Activated T-cell treated with anti-CD3 and anti-CD28 coated beads, Interleukin-2, amount 50 U/mL, for 24 hours (primary cell): ENCODE data around the gene HTRA2.
A peak's percentile ranks its signal among the peaks of the same experiment; 100 is the strongest.

Source experiments
- DNase-seq: peaks from one replicate; pipeline ENCODE4 v3.0.0-alpha.2; 2020
- H3K27ac Mint-ChIP-seq: 2 replicates; pipeline ENCODE4 v1.8.0; 2020; ENCODE audit warnings: mild to moderate bottlenecking, mixed read lengths
- H3K27me3 Mint-ChIP-seq: 2 replicates; pipeline ENCODE4 v1.8.0; 2020; ENCODE audit warnings: mixed read lengths
- H3K36me3 Mint-ChIP-seq: 2 replicates; pipeline ENCODE4 v1.8.0; 2020; ENCODE audit warnings: low read depth, mixed read lengths
- H3K4me1 Mint-ChIP-seq: 2 replicates; pipeline ENCODE4 v1.8.0; 2020; ENCODE audit warnings: low read depth, mixed read lengths
- H3K4me3 Mint-ChIP-seq: 2 replicates; pipeline ENCODE4 v1.8.0; 2020; ENCODE audit warnings: mild to moderate bottlenecking, moderate library complexity, mixed read lengths
- H3K9me3 Mint-ChIP-seq: 2 replicates; pipeline ENCODE4 v1.8.0; 2020; ENCODE audit warnings: mixed read lengths

The HTRA2 gene

DNA sequence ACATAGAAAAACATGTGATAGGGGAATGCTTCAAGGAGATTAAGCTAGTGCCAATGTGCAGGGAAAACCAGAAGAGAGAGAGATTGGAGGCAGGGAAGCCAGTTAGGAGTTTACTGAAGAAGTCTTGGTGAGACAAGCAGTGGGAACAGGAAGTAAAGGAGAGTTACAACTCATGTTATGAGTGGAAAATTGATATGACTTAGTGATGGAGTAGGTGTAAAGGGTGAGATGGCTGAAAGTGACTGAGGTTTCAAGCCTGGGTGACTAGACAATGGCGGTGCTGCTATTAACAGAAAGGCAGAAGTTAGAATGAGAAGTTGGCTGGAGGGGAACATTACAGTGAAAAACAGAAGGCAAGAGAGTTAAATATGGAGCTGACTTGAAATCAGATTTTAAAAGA lies 41.3 kb downstream of the HTRA2 start:
- H3K27ac Mint-ChIP-seq, result no peak overlapping the region
- H3K9me3 Mint-ChIP-seq, result no peaks in the 10 kb centered on the region
- no peak for DNase-seq
- no peak overlapping the region for H3K4me3 Mint-ChIP-seq
- H3K27me3 Mint-ChIP-seq, result no peaks in the 10 kb centered on the region
- H3K4me1 Mint-ChIP-seq, result peaks cover 46% of the 10 kb centered on the region
- H3K36me3 Mint-ChIP-seq, result no peaks in the 10 kb centered on the region

DNA sequence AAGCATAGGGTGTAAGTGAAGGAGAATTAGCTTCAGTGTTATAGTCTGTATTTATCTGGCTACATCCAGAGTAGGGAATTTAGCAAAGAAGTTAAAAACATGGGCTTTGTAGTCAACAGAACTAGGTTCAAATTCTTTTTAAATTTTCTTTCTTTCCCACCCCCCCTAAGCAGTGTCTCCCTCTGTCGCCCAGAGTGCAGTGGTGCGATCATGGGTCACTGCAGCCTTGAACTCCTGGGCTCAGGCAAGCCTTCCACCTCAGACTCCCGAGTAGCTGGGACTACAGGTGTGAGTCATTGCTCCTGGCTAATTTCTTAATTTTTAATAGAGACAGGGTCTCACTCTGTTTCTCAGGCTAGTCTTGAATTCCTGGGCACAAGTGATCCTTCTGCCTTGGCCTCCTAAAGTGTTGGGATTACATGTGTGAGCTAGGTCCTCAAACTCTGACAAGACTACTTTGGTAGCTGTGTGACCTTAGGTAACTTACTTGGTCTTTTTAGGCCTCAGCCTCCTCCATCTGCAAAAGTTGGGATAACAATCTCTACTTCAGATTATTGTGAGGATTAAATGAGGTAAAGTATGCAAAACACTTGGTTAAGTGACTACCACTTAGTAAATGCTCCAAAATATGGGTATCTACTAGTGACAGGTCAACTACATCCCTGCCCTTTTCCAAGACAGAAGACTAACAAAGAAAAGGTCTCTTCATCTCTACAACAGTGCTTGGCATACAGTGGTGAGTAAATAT lies 42.6 kb downstream of the HTRA2 start:
- no peaks in the 10 kb centered on the region for H3K9me3 Mint-ChIP-seq
- DNase-seq, result no peak
- H3K27ac Mint-ChIP-seq, result no peak overlapping the region
- no peak overlapping the region for H3K4me3 Mint-ChIP-seq
- no peaks in the 10 kb centered on the region for H3K27me3 Mint-ChIP-seq
- H3K4me1 Mint-ChIP-seq, result peaks cover 41% of the 10 kb centered on the region
- H3K36me3 Mint-ChIP-seq, result no peaks in the 10 kb centered on the region

DNA sequence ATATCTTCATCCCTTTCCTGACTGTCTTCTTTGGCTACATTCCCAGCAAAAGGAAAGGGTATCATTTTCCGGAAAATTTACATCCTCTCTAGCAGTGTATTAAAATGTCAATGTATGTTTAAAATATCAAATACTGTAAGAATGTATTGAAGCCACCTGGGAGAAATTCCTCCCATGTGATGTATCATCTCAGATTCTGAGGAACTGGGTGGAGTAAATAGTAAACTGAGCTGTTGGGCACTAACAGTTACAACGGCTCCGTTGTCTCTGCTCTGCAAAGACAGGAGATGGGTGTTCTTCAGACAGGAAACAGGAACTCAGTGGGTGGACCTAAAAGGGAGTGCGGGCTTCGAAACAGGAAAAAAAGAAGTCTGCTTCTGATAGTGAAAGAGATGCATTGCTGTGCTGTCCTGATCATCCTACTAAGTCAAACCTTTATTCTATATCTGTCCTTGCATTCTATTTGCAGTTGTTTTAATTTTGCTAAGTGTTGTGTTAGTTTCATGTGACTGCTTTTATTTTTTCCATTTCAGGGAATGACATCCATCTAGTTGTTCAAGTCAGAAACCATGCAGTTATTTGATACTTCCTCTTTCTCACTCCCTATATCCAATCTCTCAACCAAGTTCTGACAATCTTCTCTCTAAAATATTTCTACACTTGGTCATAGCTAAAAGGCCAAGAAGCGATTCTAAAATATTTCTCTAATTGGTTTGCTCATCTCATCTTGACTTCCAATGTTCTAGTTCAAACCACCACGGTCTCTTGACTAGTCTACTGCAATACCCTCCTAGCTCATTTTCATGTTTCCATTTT lies 44.2 kb downstream of the HTRA2 start:
- Mint-ChIP-seq H3K4me1 (peaks cover 33% of the 10 kb centered on the region), H3K9me3 (no peaks in the 10 kb centered on the region), H3K4me3 (peak overlapping the region; percentile 42), H3K27me3 (no peaks in the 10 kb centered on the region), H3K36me3 (no peaks in the 10 kb centered on the region), H3K27ac (peak overlapping the region; percentile 78)
- no peak for DNase-seq

GRCh38 chr2:74575320-74575719 lies 45.6 kb downstream of the HTRA2 start:
- peaks cover 27% of the 10 kb centered on the region for H3K4me1 Mint-ChIP-seq
- no peak overlapping the region for H3K27ac Mint-ChIP-seq
- H3K9me3 Mint-ChIP-seq, result no peaks in the 10 kb centered on the region

DNA sequence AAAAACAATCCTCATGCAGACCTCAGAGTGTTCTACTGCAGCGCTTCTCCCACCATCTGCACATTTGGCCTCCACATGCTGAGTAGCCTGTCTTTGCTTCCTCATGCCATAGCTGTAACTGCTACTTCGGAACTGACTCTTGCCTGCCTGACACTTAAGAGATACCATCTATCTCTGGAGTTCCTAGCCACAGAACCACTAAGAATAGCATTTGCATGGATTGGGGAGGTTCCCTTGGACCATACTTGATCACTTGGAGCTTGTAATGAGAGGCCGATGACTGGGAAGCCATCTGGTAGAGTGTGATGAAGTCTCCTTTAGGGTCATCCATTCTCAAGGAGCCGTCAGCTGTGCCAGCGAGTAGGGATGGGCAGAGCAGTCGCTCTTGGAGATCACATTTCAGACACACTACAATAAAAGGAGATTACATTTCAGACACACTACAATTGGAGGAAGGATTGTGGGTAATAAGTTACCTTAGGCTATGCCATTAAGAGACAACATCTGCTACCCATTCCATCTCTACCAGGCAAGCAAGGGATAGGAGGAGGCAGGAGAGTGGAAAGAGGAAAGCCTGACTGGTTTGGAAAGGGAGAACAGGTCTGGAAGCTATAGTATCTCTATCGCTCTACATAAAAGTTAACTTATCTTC lies 46.6 kb downstream of the HTRA2 start:
- Mint-ChIP-seq H3K27ac (no peak overlapping the region), H3K9me3 (no peaks in the 10 kb centered on the region)

More at GRCh38 chr2:74575320-74575719, 45.6 kb downstream of the HTRA2 start:
- no peaks in the 10 kb centered on the region for H3K27me3 Mint-ChIP-seq
- no peaks in the 10 kb centered on the region for H3K36me3 Mint-ChIP-seq
- no peak for DNase-seq
- H3K4me3 Mint-ChIP-seq, result no peak overlapping the region

GRCh38 chr2:74576863-74577229 lies 47.1 kb downstream of the HTRA2 start:
- Mint-ChIP-seq H3K9me3 (no peaks in the 10 kb centered on the region), H3K4me1 (peaks cover 27% of the 10 kb centered on the region), H3K27me3 (no peaks in the 10 kb centered on the region), H3K27ac (no peak overlapping the region), H3K36me3 (no peaks in the 10 kb centered on the region), H3K4me3 (no peak overlapping the region)
- no peak for DNase-seq

More for the DNA sequence above, 46.6 kb downstream of the HTRA2 start:
- Mint-ChIP-seq H3K4me1 (peaks cover 27% of the 10 kb centered on the region), H3K36me3 (no peaks in the 10 kb centered on the region), H3K27me3 (no peaks in the 10 kb centered on the region), H3K4me3 (no peak overlapping the region)
- DNase-seq, result no peak

- no peaks in the 10 kb centered on the region for H3K36me3 Mint-ChIP-seq
- no peak for DNase-seq
- H3K27ac Mint-ChIP-seq, result no peak overlapping the region
- H3K27me3 Mint-ChIP-seq, result no peaks in the 10 kb centered on the region
- H3K4me1 Mint-ChIP-seq, result peaks cover 26% of the 10 kb centered on the region
- H3K9me3 Mint-ChIP-seq, result no peaks in the 10 kb centered on the region
- H3K4me3 Mint-ChIP-seq, result no peak overlapping the region
These were observed 47.7 kb downstream of the HTRA2 start for GRCh38 chr2:74577448-74577847.

DNA sequence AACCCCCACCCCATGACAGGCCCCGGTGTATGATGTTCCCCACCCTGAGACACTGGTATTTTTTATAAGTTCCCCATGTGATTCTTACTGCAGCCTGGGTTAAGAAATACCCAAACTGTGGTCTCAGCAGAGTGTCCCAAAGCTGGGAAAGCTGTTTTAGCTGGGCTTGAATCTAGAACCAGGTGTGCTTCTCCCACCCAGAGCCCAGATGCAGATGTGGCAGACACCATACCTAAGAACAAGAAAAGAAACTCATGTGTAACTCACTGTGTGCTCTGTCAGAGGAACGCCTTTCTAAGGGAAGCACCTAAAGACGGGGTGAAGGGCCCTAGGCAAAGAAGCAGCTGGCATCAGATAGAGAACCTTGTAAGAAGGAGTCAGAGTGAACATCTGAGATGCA lies 48.7 kb downstream of the HTRA2 start:
- H3K27me3 Mint-ChIP-seq, result no peaks in the 10 kb centered on the region
- H3K27ac Mint-ChIP-seq, result no peak overlapping the region
- H3K36me3 Mint-ChIP-seq, result no peaks in the 10 kb centered on the region
- peaks cover 28% of the 10 kb centered on the region for H3K4me1 Mint-ChIP-seq
- H3K9me3 Mint-ChIP-seq, result no peaks in the 10 kb centered on the region
- no peak overlapping the region for H3K4me3 Mint-ChIP-seq
- DNase-seq, result no peak

DNA sequence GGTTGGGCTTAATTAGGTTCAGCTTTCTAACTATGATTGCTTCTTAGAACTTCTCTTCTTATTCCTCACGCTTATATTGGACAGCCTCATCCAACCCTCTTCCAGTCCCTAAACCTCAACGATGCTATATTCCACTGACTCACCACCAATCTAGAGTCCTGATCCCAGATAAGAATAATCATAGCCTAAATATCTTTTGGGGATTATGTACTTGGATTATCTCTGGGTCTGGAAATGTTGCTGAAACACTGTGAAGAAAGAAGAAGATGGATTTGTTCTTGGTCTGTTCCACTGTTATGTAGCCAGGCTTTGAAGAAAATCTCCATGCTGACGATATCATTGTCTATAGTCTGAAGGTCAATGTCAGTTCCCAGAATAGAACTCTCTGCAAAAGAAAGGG lies 51.7 kb downstream of the HTRA2 start:
- Mint-ChIP-seq H3K4me1 (peaks cover 37% of the 10 kb centered on the region), H3K9me3 (no peaks in the 10 kb centered on the region), H3K4me3 (no peak overlapping the region), H3K36me3 (no peaks in the 10 kb centered on the region), H3K27me3 (no peaks in the 10 kb centered on the region), H3K27ac (no peak overlapping the region)
- no peak for DNase-seq

DNA sequence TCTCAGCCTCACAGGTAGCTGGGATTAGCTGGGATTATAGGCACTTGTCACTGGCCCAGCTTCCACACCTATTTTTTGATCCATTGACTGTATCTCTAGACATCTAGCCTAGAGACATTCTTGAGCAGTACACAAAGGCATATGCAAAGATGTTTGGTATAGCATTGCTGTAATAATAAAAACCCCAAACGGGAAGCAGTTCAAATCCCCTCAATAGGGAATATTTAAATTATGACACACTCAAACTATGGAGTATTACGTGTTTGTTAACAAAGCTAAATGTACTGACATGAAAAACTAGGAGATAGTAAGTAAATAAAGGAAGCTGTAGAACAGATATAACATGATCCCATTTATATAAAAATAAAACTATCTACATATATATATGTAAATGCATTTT lies 52.5 kb downstream of the HTRA2 start:
- DNase-seq, result no peak
- Mint-ChIP-seq H3K4me3 (no peak overlapping the region), H3K36me3 (no peaks in the 10 kb centered on the region), H3K27ac (no peak overlapping the region), H3K27me3 (no peaks in the 10 kb centered on the region), H3K9me3 (no peaks in the 10 kb centered on the region), H3K4me1 (peaks cover 33% of the 10 kb centered on the region)
